SK-N-SH (cell line): ENCODE results near the gene UNC79. TPM values are rescaled to one million over a fixed set of nuclear protein-coding genes. Genes with fewer than 3 reads are reported as not detected.

Source experiments
- CTCF ChIA-PET: fragments of 300-600, 350-600 bp; formaldehyde crosslinking; extraction: SDS; loops from one replicate; lab custom pipeline; 2021; lab: Yijun Ruan, JAX
- POLR2A ChIA-PET: fragments of 350-600 bp; sonication (Branson Sonifier 250); formaldehyde crosslinking; extraction: SDS; loops from one replicate; lab custom pipeline; 2020; ENCODE audit warnings: antibody characterized with exemption, inconsistent platforms; lab: Yijun Ruan, JAX
- DNase-seq: peaks from one replicate; pipeline ENCODE4 v3.0.0; 2012
- H2AFZ ChIP-seq: fragments of 200-600 bp; sonication (generic); 2 replicates; pipeline ENCODE4 v1.8.1; 2016; ENCODE audit warnings: antibody characterized with exemption, mild to moderate bottlenecking, low read depth
- H3F3A ChIP-seq: fragments of 200-600 bp; sonication (generic); replicated peaks from 2 replicates; pipeline ENCODE3; 2016; ENCODE audit warnings: antibody characterized with exemption, mild to moderate bottlenecking; ENCODE audit not compliant: insufficient read depth
- H3K27ac ChIP-seq, 2 experiments: fragments of 200-500 bp in 1 of 2; fragments of 200-600 bp in 1 of 2; sonication (Bioruptor generic) in 1 of 2; sonication (generic), shearing (Covaris generic) in 1 of 2; 2 replicates each; pipeline versions ENCODE4 v1.5.1 to v1.6.1; 2014 to 2016; ENCODE audit warnings: low read depth in 2 of 2, inconsistent platforms in 1 of 2, low read length in 1 of 2, mild to moderate bottlenecking in 1 of 2, mixed read lengths in 1 of 2
- H3K27me3 ChIP-seq: fragments of 200-600 bp; sonication (generic), shearing (Covaris generic); 2 replicates; pipeline ENCODE4 v1.6.1; 2016; ENCODE audit warnings: mixed run types; ENCODE audit not compliant: insufficient read depth
- H3K36me3 ChIP-seq, 2 experiments: fragments of 200-500 bp in 1 of 2; fragments of 200-600 bp in 1 of 2; sonication (Bioruptor generic) in 1 of 2; sonication (generic) in 1 of 2; replicated peaks in 1 of 2; 2 replicates each; pipeline versions ENCODE3 to v1.5.1; 2014 to 2016; ENCODE audit warnings: low read length in 1 of 2, mild to moderate bottlenecking in 1 of 2; ENCODE audit not compliant: insufficient read depth in 2 of 2, control insufficient read depth in 1 of 2
- H3K4me1 ChIP-seq, 2 experiments: fragments of 200-500 bp in 1 of 2; fragments of 200-600 bp in 1 of 2; sonication (Bioruptor generic) in 1 of 2; sonication (generic), shearing (Covaris generic) in 1 of 2; 2 replicates each; pipeline versions ENCODE4 v1.5.1 to v1.6.1; 2014 to 2016; ENCODE audit warnings: low read depth in 1 of 2, low read length in 1 of 2, mixed run types in 1 of 2; ENCODE audit not compliant: insufficient read depth in 2 of 2, control insufficient read depth in 1 of 2
- H3K4me2 ChIP-seq: fragments of 200-600 bp; sonication (generic), shearing (Covaris generic); 2 replicates; pipeline ENCODE4 v1.6.1; 2017; ENCODE audit warnings: mixed run types
- H3K4me3 ChIP-seq, 2 experiments: fragments of 200-500 bp in 1 of 2; fragments of 200-600 bp in 1 of 2; sonication (Bioruptor generic) in 1 of 2; sonication (generic), shearing (Covaris generic) in 1 of 2; 2 replicates each; pipeline versions ENCODE4 v1.5.1 to v1.8.1; 2014 to 2016; ENCODE audit warnings: low read depth in 2 of 2, inconsistent platforms in 1 of 2, low read length in 1 of 2, mild to moderate bottlenecking in 1 of 2, mixed read lengths in 1 of 2, moderate library complexity in 1 of 2
- H3K79me2 ChIP-seq: fragments of 200-600 bp; sonication (generic); 2 replicates; pipeline ENCODE4 v1.8.1; 2017; ENCODE audit warnings: mild to moderate bottlenecking; ENCODE audit not compliant: insufficient read depth
- H3K9ac ChIP-seq: fragments of 200-600 bp; sonication (generic); 2 replicates; pipeline ENCODE4 v1.6.1; 2017; ENCODE audit warnings: mixed run types
- H3K9me2 ChIP-seq: fragments of 200-600 bp; sonication (generic); 2 replicates; pipeline ENCODE4 v1.6.1; 2017; ENCODE audit warnings: mixed run types
- H3K9me3 ChIP-seq: fragments of 200-600 bp; sonication (generic); 2 replicates; pipeline ENCODE4 v1.6.1; 2017; ENCODE audit warnings: mixed run types, mild to moderate bottlenecking, moderate library complexity
- H4K20me1 ChIP-seq: fragments of 200-600 bp; sonication (generic); 2 replicates; pipeline ENCODE4 v1.6.1; 2017; ENCODE audit warnings: mild to moderate bottlenecking, mixed run types; ENCODE audit not compliant: insufficient read depth
- EZH2phosphoT487 ChIP-seq: fragments of 200-600 bp; sonication (generic); IDR thresholded peaks from 2 replicates; pipeline ENCODE4 v1.6.1; 2017; ENCODE audit warnings: low read depth, mixed run types, mild to moderate bottlenecking, antibody characterized with exemption, moderate library complexity, borderline replicate concordance
- GATA2 ChIP-seq: sonication (generic); formaldehyde crosslinking; IDR thresholded peaks from 2 replicates; pipeline ENCODE4 v1.5.0; 2020; ENCODE audit warnings: mild to moderate bottlenecking, missing genetic modification reagents
- MEF2A ChIP-seq: IDR thresholded peaks from 2 replicates; pipeline ENCODE4 v1.4.0; 2012; ENCODE audit warnings: low read depth, borderline replicate concordance
- REST ChIP-seq: IDR thresholded peaks from 2 replicates; pipeline ENCODE4 v1.6.1; 2012; ENCODE audit warnings: mild to moderate bottlenecking, low read depth, low read length, moderate library complexity
- SMC3 ChIP-seq: IDR thresholded peaks from 2 replicates; pipeline ENCODE4 v1.6.1; 2012; ENCODE audit warnings: low read depth, low read length, improper control_type of control experiment
- USF1 ChIP-seq: IDR thresholded peaks from 2 replicates; pipeline ENCODE4 v1.4.0; 2012; ENCODE audit warnings: low read depth, borderline replicate concordance
- YY1 ChIP-seq: IDR thresholded peaks from 2 replicates; pipeline ENCODE4 v1.4.0; 2012; ENCODE audit warnings: low read depth, mild to moderate bottlenecking
- WGBS: methylation state at CpG from one replicate; pipeline ENCODE4 v1.1.6; 2017; ENCODE audit warnings: low lambda C conversion rate; 5-methylcytosine and 5-hydroxymethylcytosine counted together
- polyA plus RNA-seq, 3 experiments: library from polyadenylated mRNA; depleted of rRNA; stranded (reverse); fragments of >200 nt; gene quantifications; 2 replicates each; pipeline ENCODE4 v1.2.3, GENCODE V29; 2012
- TF ChIP-seq, protein P1 (sequence below): fragments of 150-350 bp; IDR thresholded peaks from 2 replicates; pipeline ENCODE4 v1.6.1; 2016; ENCODE audit warnings: mild to moderate bottlenecking, low read depth, low read length
- TF ChIP-seq, protein P2 (sequence below): IDR thresholded peaks from 2 replicates; pipeline ENCODE4 v1.4.0; 2012; ENCODE audit warnings: low read depth, borderline replicate concordance

UNC79 gene
- polyA plus RNA-seq, 1 of the 3 experiments (the other 2 are of a cell fraction) = 0.10 TPM

DNA sequence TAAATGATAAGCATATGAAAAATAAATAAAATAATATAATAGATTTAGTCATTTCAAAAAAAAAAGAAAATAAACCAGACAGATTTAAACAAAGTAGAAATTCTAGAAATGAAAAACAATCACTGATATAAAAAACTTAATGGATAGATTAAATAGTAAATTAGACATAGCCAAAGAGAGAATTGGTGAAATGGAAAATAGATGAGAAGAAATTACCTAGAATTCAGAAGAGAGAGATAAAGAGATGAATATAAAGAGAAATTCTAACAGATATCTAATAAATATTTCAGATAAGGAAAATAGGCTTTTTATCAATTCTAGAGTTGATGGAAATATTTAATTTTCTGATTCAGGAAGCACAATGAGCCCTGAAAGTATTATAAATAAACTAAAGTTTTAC lies 234.4 kb downstream of the UNC79 start:
- Histone ChIP-seq H3K36me3 (peaks cover 0 to 25% of the 10 kb centered on the region in 2 experiments), H3F3A (no peaks in the 10 kb centered on the region), H4K20me1 (no peaks in the 10 kb centered on the region), H3K27me3 (no peaks in the 10 kb centered on the region), H3K4me1 (no peaks in the 10 kb centered on the region), H3K79me2 (no peaks in the 10 kb centered on the region), H3K9me3 (peaks cover 23% of the 10 kb centered on the region), H3K9me2 (no peaks in the 10 kb centered on the region), H3K4me2 (no peak overlapping the region), H3K4me3 (no peak overlapping the region), H3K9ac (no peak overlapping the region), H3K27ac (no peak overlapping the region), H2AFZ (no peak overlapping the region)
- POLR2A ChIA-PET = no interaction called here
- TF ChIP-seq, protein P1, sequence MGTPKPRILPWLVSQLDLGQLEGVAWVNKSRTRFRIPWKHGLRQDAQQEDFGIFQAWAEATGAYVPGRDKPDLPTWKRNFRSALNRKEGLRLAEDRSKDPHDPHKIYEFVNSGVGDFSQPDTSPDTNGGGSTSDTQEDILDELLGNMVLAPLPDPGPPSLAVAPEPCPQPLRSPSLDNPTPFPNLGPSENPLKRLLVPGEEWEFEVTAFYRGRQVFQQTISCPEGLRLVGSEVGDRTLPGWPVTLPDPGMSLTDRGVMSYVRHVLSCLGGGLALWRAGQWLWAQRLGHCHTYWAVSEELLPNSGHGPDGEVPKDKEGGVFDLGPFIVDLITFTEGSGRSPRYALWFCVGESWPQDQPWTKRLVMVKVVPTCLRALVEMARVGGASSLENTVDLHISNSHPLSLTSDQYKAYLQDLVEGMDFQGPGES = no peak
- TF ChIP-seq SMC3 = no peak
- TF ChIP-seq REST = no peak
- TF ChIP-seq USF1 = no peak
- TF ChIP-seq GATA2 = no peak
- no peak for TF ChIP-seq MEF2A
- TF ChIP-seq EZH2phosphoT487 = no peak
- TF ChIP-seq, protein P2, sequence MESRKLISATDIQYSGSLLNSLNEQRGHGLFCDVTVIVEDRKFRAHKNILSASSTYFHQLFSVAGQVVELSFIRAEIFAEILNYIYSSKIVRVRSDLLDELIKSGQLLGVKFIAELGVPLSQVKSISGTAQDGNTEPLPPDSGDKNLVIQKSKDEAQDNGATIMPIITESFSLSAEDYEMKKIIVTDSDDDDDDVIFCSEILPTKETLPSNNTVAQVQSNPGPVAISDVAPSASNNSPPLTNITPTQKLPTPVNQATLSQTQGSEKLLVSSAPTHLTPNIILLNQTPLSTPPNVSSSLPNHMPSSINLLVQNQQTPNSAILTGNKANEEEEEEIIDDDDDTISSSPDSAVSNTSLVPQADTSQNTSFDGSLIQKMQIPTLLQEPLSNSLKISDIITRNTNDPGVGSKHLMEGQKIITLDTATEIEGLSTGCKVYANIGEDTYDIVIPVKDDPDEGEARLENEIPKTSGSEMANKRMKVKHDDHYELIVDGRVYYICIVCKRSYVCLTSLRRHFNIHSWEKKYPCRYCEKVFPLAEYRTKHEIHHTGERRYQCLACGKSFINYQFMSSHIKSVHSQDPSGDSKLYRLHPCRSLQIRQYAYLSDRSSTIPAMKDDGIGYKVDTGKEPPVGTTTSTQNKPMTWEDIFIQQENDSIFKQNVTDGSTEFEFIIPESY = no peak
- DNase-seq = no peak
- CTCF ChIA-PET = interaction anchor here (1.6 kb wide), 1 partner anchor 10 kb away, joined by 8 read pairs; no protein-coding TSS in a partner anchor

GRCh38 chr14:93669632-93670031 lies 238.9 kb downstream of the UNC79 start:
- Histone ChIP-seq H3K9me3 (peaks cover 16% of the 10 kb centered on the region), H4K20me1 (no peaks in the 10 kb centered on the region), H3K27ac (no peak overlapping the region), H3K4me2 (no peak overlapping the region), H2AFZ (no peak overlapping the region), H3K36me3 (peaks cover 0 to 7% of the 10 kb centered on the region in 2 experiments), H3K4me3 (no peak overlapping the region), H3K4me1 (no peaks in the 10 kb centered on the region), H3F3A (no peaks in the 10 kb centered on the region), H3K9me2 (no peaks in the 10 kb centered on the region), H3K9ac (no peak overlapping the region), H3K79me2 (no peaks in the 10 kb centered on the region), H3K27me3 (no peaks in the 10 kb centered on the region)
- DNase-seq = no peak
- ChIA-PET CTCF (interaction anchor here (1.3 to 4.7 kb wide), 3 partner anchors 8 to 233 kb away, joined by 3 to 16 read pairs (median 4); no protein-coding TSS in a partner anchor), POLR2A (no interaction called here)
- 40% methylated on average over 4 of the region's 4 CpGs for WGBS
- no peak for TF ChIP-seq YY1
